RPMI7951 (cell line): Measurements from ENCODE around the gene RGS16. TPM values are rescaled to one million over a fixed set of nuclear protein-coding genes. Genes with fewer than 3 reads are reported as not detected.

Experiments
- DNase-seq: peaks from one replicate; pipeline ENCODE4 v3.0.0-alpha.2; 2012; ENCODE audit warnings: low read depth
- total RNA-seq: library from RNA; depleted of rRNA; stranded (reverse); fragments of >200 nt; shearing (Covaris generic); gene quantifications from 2 replicates; pipeline ENCODE4 v1.2.3, GENCODE V29; 2014

Gene RGS16
- total RNA-seq, 1 experiment from 2014 or later, result 4.6 TPM

DNA sequence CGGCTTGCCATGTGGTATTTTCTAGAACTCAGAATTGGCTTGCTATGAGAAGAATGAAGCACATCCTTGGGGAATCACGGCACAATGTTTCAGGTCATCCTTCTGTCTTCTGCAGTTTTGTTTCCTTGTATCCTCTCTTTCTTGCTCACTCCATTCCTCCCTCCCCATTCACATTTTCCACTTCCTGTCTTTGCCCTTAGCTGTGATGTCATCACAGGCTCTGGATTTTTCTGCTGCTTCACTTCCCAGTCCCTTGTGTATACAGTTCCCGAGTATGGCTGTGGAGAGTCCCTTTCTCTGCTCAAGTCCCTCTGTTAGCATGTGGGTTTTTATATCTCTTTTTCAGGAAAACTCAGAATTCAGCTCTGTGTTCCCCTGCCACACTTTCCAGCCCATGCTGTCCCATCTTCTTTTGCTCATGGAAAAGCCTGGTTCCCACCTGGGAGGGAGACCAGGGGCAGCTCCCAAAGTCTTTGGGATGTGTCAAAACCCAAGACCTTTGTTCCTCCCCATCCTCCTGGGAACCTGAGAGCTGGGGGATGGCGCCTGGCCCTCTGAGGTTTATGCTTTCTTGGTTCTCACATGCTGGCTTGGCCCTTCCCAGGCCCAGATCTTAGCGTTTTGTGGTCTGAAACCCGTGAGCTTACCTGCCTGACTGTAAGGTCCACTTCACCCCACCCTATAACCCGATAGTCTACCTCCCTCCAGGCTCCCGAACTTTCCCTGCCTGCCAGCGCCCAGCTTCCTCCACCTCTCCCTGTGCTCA, 4.8 kb upstream of the RGS16 start:
- peak; percentile 18 for DNase-seq

DNA sequence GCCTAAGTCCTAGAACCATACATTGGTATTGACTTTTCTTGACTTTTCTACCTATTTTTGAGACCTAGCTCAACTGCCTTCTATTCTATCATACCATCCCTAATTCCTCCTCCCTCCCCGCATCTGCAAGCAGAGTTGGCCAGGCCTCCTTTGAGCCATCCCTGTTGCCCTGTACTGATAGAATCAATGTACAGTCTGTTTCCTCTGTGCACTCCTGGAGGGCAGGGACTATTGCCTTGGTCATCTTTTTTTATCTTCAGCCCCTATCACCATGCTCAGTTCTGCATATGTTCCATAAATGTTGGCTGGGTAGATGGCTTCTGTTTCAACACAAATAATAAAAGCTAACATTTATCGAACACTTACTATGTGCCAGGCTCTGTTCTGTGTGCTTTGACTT, 4.0 kb upstream of the RGS16 start:
- no peak for DNase-seq

GRCh38 chr1:182607566-182607965, 3.4 kb upstream of the RGS16 start:
- no peak for DNase-seq

GRCh38 chr1:182603646-182604174, 479 bp downstream of the RGS16 start:
- DNase-seq, result no peak

DNA sequence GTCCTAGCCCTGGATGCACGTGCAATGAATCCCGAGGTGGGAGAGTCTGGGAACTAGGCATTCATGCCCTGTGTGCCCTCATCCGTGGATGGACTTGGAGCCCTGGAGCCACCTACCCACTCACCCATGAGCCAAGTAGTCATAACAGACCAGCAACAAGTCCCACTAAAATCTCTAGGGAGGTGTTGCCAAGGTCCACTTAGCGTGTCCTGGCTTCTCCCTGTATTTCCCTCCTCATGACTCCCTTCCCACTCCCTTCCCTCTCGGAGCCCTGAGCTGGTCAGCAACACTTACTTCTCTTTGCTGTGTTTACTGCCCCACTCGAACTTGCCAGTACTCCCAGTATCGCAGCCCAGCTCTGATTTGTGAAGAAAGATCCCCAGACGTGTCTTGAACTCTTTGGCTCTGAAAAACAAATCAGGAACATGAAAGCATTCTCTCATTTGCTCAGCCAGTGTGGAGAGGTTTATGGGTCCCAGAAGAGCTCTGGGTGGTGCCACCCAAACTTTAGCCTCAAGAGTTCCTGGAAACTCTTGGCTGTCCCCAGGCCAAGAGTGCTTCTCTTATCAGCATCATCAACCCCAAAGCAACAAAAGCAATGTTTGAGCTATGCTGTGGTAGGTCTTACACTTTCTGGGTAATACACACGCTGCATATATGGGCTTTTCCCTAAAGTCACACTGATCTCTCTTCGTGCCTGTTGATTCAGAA, 1.1 kb downstream of the RGS16 start:
- DNase-seq, result no peak

DNA sequence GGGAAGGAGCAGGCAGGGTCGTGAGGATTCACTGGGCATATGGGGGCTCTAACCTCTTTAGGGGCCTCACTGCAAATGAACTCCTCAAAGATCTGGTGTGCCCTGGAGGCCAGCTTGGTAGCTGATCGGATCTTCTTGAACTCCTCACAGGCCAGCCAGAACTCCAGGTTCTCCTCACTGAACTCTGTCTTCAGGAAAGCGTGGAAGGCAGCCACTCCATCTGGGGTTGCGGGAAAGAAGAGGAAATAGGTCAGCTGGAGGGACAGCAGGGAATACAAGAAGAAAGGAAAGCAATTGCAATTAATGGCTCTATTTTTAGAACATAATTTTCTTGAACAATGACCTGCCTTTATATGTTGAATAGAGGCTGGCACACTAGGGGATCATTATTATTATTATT, 2.3 kb downstream of the RGS16 start:
- no peak for DNase-seq

GRCh38 chr1:182601416-182601786, 2.8 kb downstream of the RGS16 start:
- peak; percentile 63 for DNase-seq

- DNase-seq, result no peak
Observed at GRCh38 chr1:182600745-182601415, 3.3 kb downstream of the RGS16 start.

DNA sequence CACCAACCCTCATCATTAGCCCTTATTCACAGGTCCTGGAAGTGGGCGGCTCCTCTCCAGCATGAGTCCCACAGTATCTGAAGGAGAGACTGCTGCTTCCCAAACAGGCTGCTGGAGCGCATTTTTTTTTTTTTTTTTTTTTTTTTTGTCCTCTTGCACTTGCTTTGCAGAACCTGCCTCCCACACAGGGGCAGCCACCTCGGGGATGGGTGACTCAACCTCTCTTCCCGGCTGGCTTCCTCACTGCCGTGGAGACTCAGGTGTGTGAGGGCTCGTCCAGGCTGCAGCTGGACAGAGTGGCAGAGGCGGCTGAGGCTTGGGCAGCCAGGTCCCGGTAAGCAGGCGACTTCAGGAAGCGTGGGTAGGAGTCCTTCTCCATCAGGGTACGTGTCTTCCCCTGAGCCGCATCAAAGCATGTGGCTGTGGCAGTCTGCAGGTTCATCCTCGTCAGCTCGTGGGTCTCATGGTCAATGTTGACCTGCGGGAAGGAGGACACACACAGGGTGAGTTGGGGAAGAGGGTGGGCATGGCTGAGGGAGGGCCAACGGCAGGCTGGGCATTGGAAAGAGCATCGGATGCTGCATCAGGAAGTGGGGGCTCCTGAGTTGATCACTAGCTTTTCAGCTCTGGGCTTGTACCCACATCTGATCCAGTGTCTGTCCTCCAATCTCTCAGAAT, 4.0 kb downstream of the RGS16 start:
- no peak for DNase-seq

DNA sequence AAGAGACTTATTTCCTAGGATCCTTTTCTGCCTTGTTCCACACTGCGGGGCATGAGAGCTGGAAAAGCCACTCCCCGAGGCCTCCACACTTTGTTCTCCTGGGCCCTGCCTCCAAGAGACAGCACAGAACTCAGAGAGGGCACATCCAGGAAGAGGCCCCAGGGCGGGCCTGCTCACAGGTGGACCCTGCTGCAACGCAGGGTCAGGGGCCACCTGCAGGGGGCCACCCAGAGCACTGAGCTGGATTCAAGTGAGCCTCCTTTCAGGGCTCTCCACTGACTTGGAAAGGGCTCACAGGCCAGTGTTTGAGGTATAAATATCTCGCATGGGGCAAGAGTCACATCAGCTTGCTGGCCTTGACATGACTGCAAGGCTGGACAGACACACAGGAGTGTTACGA, 4.8 kb downstream of the RGS16 start:
- no peak for DNase-seq

DNA sequence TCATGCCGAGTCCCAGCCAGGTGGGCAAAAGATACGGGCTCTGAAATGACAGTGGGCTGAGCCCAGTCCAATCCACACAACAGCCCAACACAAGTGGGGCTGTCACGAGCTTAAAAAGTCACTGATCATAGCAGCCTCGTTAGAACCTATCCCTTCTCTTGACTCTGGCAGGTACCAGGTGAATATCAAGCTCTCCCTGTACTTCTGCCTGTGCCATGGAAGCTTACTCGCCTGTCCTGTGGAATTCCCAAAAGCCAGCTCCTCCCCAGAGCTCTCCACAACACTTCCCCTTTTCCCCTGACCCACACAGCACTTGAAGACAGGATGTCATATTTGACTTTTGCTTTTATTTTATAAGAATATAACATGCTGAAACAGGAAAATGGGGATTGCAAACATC, 5.9 kb downstream of the RGS16 start:
- DNase-seq, result no peak

DNA sequence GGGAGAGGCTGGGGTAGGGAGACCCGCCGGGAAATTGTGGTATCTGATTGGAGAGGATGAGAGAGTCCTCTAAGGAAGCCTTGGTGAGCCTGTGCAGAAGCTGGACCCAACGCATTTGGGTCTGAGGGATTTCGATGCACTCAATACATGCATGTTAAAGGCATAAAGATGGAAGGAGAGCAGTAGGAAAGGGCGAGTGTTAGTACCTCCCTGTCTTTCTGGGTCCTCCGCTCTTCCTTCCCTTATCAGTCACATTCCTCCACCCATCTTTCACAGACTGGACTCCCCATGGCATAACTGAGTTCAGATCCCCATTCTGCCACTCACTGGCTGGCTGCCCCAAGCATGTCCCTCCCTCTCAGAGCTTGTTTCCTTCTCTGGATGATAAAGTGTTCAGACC, 7.3 kb downstream of the RGS16 start:
- DNase-seq, result no peak

DNA sequence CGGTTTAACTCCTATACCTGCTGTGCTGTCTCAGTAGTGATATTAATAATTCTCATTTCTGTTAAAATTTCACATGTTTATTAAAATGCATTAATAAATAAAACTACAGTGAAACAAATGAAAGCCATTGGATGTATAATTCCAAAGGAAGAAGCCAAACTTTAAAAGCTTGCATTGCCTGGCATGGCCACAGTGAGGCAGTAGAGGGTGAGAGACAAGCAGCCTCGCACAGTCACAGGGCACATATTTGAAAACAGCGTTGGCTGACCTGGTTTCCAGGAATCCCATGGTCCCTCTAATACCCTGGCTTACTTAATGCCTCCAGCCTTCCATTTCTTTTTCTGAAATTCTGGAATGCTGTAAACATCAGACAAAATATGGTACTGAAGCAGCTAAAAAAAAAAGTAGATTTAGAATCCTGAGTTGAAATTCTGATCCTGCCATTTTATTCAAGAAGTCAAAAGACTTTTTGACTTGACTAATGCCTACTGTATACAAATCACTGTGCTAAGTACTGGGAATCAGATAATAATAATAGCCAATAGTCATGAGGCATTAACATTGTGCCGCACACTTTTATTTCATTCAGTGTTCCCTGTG, 8.4 kb downstream of the RGS16 start:
- DNase-seq, result peak; percentile 51

DNA sequence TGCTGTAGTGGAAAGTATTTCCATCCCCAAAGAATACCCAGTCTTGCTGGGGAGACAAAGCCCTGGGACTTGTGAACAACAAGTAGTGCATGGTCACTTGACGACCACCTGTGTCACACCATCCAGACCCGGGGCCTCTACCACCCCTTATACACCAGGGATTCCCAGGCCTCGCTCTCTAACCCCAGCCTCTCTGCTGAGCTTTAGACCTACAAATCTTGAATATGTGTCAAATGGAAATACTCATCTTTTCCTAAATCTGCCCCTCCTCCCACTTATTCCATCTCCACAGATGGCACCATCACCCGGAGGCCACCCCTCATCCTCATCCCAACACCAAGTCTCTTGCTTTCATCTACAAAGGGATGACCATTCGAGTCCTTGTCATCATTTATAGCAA, 14.3 kb downstream of the RGS16 start:
- no peak for DNase-seq

GRCh38 chr1:182589520-182589919, 14.7 kb downstream of the RGS16 start:
- DNase-seq, result no peak

DNA sequence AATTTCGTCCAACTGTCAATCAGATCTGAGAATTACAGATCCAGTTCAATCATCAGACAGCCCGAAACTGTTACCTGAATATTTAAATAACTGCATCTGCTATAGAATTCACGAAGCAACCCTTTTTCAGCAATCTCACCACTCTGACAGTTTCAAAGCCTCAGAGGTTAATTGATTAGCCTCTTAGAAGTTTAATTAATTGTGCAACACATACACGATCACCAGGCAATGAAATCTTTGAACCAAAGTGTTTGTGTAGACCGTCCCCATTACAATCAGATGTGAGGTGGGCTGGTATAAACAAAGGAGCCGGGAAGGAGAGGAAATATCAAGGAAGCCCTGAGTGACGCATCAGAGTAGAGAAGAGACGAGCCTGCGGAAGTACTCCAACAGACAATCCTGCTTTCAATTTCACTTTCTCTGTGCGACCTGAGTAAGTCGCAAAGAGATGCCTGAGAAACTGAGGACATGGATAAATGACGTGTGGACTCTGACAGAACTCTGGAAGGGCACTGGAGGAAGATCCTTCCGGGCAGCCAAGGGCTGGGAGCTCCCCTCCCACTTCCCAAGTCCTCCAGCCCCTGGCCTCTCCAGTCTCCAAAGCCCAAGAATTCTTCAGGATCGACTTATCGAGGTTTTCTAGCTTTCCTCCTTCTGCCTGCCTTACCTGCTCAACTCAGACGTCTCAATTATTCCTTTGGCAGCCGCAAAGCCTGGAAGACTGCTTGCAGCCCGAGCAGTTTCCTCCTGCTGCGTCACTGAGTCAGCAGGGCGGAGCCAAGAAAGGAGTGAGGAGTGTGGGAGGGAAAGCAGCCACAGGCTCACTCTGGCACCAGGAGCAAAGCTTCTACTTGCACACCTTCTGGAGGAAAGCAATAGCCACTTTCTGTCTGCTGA, 15.4 kb downstream of the RGS16 start, which contains the start of gene RNASEL:
Gene RNASEL (minus strand): TSS at position 757 of the 897 bp plus-strand sequence. CDS start 2,450 bp downstream, outside the sequence.
- DNase-seq, result peak; percentile 85

DNA sequence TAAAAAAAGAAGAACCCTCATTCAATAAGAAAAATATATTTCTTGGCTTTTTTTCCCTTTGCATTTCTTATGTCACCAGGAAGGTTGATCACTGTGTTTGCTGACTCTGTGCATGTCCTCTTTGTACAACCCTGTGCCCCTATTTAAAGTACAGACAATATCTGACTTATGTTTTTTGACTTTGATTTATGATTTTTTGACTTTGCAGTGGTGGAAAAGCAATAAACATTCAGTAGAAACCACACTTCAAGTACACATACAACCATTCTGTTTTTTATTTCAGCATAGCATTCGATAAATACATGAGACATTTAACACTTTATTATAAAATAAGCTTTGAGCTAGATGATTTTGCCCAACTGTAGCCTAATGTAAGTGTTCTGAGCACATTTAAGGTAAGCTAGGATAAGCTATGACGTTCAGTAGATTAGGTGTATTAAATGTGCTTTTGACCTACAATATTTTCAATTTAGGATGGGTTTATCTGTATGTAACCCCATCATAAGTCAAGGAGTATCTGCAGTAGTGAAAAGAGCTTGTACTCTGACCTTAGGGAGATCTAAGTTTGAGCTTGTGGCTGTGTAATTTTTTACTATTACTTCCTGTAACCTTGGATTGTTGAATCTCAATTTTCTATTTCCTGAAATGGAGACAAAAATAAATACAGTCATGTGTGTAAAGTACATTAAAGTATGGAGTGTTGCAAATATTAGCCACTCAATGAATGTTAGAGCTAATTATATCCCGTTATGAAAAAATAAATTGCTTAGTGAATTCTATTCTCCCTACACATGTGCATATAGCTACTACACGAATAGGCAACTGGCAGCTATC, 16.3 kb downstream of the RGS16 start:
- no peak for DNase-seq

DNA sequence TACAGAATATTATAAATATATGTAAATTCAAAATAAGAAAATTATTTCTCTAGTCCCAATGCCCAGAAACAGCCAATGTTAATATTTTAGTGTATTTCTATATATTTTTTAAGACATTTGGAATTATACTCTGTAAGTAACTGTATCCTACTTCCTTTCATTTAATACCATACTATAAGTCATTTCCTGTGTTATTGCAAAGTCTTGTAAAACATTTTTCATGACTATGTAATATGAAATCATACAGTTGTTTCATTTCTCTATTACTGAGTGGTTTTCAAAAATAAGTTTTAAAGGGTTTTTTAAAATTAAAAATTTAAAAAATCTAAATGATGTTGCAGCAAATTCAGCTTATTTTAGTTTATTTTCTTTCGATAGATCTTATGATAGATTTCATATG, 17.1 kb downstream of the RGS16 start:
- DNase-seq, result no peak

DNA sequence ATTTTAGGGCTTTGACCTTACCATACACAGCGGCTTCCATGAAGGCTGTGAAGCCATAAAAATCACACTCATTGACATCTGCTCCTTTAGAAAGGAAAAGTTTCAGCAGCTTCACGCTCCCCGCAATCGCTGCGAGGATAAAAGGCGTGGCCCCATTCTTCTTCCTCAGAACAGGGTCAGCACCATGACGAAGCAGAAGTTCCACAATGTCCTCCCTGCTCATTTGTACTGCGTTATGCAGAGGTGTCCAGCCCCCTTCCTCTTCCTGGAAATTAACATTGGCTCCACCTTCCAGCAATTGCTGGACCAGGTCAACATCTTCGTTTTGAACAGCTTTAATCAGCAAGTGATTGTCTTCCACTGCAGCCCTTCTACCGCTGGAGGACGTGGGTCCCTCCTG, 17.8 kb downstream of the RGS16 start:
- DNase-seq, result no peak

DNA sequence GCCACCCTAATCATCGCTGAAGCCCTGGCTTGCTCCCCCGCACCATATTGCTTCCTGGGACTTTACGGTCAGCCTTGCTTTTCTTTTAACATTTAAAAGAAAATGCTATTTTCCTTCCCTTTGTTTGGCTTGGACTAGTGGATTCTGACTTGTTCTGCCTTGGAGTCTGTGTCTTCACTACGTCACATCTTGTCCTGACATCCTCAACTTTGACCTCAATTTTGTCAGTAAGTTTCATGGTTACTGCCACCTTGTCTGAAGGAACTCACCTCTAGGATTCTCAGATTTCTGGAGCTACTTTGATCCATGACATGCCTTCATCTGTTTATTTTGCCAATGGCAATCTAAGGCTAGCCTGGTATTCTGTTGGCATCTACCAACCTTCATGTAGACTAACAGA, 19.4 kb downstream of the RGS16 start:
- no peak for DNase-seq
